Measurements from ENCODE around the gene ATP6V1E1. TPM values are rescaled to one million over a fixed set of nuclear protein-coding genes. Genes with fewer than 3 reads are reported as not detected.

Gene ATP6V1E1
- total RNA-seq, 2 donors from 2014 or later, result 38.1 to 58.7 TPM

DNA sequence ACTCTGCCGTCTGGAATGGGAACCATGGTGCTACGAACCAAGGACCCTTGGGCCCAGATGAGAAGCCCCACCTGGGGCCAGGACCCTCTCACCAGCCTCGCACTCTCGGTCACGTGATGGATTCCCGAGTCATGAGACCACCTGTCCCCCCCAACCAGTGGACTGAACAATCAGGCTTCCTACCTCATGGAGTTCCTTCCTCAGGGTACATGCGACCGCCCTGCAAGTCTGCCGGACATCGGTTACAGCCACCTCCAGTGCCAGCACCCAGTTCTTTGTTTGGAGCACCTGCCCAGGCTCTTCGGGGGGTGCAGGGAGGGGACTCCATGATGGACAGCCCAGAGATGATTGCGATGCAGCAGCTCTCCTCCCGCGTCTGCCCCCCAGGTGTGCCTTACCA lies 86.1 kb downstream of the ATP6V1E1 start:
- TF ChIP-seq, protein P1, sequence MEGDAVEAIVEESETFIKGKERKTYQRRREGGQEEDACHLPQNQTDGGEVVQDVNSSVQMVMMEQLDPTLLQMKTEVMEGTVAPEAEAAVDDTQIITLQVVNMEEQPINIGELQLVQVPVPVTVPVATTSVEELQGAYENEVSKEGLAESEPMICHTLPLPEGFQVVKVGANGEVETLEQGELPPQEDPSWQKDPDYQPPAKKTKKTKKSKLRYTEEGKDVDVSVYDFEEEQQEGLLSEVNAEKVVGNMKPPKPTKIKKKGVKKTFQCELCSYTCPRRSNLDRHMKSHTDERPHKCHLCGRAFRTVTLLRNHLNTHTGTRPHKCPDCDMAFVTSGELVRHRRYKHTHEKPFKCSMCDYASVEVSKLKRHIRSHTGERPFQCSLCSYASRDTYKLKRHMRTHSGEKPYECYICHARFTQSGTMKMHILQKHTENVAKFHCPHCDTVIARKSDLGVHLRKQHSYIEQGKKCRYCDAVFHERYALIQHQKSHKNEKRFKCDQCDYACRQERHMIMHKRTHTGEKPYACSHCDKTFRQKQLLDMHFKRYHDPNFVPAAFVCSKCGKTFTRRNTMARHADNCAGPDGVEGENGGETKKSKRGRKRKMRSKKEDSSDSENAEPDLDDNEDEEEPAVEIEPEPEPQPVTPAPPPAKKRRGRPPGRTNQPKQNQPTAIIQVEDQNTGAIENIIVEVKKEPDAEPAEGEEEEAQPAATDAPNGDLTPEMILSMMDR (IDR thresholded peaks at IDR 0.05), result no peak
- TF ChIP-seq POLR2A (IDR thresholded peaks at IDR 0.05), result no peak
- Histone ChIP-seq H3K4me3 (no peak overlapping the region), H3K9me3 (no peaks in the 10 kb centered on the region), H3K36me3 (replicated peaks in 1 of 2; ENCODE audit: insufficient read depth in 1 of 2, low read depth in 2 of 2) (no peaks in the 10 kb centered on the region), H3K4me1 (no peaks in the 10 kb centered on the region), H3K27me3 (no peaks in the 10 kb centered on the region), H3K27ac (no peak overlapping the region)
- no peak for DNase-seq
- intact Hi-C loops (cut with DNase I), result no loop called here
- no peak for ATAC-seq
- 88 to 89% methylated on average over 4 to 13 of the region's 14 CpGs for WGBS, 2 donors

Other genes starting within 250 kb of the ATP6V1E1 start
- 1 to 10 TPM; 2.1 to 4.9 TPM for gene SLC25A18, start 65.3 kb downstream of the ATP6V1E1 start, total RNA-seq
- 10 to 100 TPM; 19.8 to 35.0 TPM for gene BCL2L13, start 10.0 kb upstream of the ATP6V1E1 start, total RNA-seq
- 1 to 10 TPM; 4.0 to 9.3 TPM for gene BID, start 145.7 kb upstream of the ATP6V1E1 start, total RNA-seq

Data from body of pancreas (tissue), 4 donors.